Stimulated activated CD8-positive, alpha-beta memory T cell treated with anti-CD3 and anti-CD28 coated beads, Interleukin-15, amount 100 ng/mL, for 1 hour (primary cell): Measurements from ENCODE around the gene FBXL16.
A peak's percentile ranks its signal among the peaks of the same experiment; 100 is the strongest.
"Not testable (repeated sequence)": the region's sequence is repeated elsewhere in the genome, so short reads cannot be mapped to it uniquely, and the experiment has no call there.

ENCODE experiments used
- DNase-seq: peaks from one replicate; pipeline ENCODE4 v3.0.0-alpha.2; 2020; ENCODE audit warnings: low read depth

The FBXL16 gene, protein sequence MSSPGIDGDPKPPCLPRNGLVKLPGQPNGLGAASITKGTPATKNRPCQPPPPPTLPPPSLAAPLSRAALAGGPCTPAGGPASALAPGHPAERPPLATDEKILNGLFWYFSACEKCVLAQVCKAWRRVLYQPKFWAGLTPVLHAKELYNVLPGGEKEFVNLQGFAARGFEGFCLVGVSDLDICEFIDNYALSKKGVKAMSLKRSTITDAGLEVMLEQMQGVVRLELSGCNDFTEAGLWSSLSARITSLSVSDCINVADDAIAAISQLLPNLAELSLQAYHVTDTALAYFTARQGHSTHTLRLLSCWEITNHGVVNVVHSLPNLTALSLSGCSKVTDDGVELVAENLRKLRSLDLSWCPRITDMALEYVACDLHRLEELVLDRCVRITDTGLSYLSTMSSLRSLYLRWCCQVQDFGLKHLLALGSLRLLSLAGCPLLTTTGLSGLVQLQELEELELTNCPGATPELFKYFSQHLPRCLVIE

DNA sequence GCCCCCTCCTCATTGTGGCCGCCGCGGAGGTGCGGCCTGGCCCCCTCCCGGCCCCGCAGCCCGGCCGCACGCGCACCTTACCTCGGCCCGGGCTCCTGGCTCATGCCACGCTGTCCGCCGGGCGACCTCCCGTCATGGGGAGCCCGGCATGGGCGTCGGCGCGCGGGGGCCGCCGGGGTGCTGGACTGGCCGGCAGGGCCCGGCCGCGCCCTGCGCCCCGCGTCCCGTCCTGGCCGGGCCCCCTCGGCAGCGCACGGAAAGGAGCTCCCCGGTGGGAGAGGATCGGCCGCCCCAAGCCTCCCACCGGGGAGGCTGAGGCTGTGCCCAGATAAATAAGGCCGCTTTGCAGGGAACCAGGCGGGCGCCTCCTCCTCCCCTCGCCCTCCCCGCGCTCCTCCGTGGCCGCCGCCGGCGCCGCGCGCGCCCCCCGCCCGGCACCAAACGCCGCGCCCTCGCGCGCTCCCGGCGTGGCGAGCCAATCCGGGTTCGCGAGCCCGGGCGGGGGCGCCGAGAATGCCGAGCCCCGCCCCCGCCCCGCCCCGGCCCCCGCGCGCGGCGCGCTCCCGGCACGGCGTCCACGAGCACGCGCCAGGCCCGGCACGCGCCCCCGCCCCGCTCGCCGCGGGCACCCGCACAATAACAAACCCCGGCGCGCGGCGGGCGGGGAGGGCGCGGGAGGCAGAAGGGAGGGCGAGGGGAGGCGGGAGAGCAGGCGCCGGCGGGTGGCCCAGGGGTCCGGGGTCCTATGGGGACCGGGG lies at the start of gene FBXL16:
Gene FBXL16 (minus strand): TSS at position 371 of the 758 bp plus-strand sequence. CDS start 8,396 bp downstream, outside the sequence.
- no peak for DNase-seq

DNA sequence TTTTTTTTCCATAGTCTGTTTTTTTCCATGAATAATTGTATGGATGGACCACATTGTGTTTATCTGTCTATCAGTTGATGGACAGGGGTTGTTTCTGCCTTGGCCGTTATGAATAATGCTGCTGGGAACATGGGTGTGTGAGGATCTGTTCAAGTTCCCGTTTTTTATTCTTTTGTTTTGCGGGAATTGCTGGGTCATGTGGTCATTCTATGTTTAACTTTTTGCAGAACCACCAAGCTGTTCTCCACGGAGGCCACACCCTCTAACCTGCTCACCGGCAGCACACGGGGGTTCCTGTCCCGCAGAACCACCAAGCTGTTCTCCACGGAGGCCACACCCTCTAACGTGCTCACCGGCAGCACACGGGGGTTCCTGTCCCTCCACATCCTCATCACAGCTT lies 49.1 kb upstream of the FBXL16 start:
- DNase-seq: no peak

DNA sequence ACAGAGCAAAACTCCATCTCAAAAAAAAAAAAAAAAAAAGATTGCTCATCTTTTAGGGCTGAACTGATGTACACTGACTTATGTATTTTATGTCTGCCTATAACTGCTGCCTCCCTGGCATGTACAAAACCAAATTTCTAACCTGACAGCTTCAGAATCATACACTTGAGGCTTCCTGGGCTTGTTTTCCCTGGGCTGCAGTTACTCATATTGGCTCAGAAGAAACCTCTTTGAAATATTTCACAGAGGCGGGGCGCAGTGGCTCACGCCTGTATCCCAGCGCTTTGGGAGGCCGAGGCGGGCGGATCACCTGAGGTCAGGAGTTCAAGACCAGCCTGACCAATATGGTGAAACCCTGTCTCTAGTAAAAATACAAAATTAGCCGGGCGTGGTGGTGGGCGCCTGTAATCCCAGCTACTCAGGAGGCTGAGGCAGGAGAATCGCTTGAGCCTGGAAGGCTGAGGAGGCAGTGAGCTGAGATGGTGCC lies 48.6 kb upstream of the FBXL16 start:
- DNase-seq: not testable (repeated sequence)

DNA sequence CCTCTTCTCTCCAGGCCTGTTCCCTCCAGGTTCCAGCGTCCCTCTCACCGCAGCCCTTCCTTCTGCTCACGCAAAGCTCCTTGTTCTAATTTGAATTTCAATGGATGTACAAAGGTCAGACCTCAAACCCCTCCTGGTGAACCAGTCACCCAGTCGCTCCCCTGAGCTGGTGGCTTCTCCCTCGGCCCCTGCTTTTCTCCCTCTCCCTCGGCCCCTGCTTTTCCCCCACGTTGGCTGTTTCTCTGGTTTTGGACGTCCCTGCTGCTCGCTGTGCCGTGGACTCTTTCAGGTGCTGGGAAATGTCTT lies 46.4 kb upstream of the FBXL16 start:
- no peak for DNase-seq

DNA sequence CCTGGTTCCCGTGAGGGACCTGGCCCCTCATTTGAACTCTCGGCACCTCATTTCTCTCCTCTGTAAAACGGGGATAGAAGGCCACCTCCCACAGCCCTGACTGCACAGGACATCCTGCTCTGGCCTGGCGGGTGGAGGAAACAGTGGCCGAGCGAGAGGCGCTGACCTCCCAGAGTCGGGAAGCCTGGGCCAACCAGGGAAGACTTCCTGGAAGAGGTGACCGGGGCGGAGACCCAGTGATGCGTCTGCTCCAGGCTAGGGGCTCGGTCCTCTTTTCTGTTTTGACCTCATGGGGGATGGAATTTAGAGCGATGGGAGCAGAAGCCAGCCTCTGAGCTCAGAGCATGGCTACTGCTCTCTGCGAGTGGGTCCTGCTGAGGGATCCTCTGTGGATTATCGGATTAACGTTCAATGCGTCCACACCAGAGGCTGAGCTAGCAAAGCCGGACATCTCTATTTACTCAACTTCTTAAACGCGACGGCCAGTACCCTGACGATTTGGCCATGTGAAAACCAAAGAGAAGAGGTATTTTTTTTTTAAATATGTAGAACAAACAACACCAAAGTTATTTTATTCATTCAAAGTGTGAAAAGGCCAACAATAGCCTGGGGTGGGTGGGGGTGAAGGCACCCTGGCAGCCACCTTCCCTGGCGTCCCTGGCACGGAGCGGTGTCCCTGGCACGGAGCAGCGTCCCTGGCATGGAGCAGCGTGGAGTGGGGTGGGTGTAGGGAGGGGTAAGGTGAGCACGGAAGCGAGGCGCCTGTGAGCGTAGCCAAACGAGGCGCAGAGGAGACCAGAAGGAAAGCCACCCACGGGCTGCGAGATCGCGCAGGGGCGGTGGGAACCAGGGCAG lies 45.8 kb upstream of the FBXL16 start:
- no peak for DNase-seq

- DNase-seq: no peak
These were observed 44.9 kb upstream of the FBXL16 start for GRCh38 chr16:750485-750884.

- no peak for DNase-seq
These were observed 43.4 kb upstream of the FBXL16 start for GRCh38 chr16:749010-749409.

- no peak for DNase-seq
These were observed 42.6 kb upstream of the FBXL16 start for GRCh38 chr16:747978-748746.

- no peak for DNase-seq
These were observed 41.0 kb upstream of the FBXL16 start for GRCh38 chr16:746637-747036.

DNA sequence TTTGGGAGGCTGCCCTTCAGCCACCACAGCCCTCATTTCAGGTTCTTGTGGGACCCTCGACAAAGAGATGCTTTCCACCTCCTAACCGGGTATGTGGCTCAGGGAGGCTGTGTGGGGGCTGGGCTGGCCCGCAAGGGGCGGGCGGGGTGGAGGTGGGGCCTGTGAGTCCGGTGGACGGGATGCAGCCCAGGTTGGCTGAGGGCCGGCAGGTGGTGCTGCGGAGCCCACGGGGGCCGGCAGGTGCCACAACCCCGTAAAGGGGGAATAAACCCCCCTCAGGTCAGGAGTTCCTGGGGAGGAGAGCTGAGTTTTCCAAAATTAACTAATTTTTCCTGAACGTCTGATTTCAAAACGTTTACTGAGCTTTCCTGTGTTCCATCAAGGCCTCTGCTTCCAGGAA lies 40.1 kb upstream of the FBXL16 start:
- no peak for DNase-seq

DNA sequence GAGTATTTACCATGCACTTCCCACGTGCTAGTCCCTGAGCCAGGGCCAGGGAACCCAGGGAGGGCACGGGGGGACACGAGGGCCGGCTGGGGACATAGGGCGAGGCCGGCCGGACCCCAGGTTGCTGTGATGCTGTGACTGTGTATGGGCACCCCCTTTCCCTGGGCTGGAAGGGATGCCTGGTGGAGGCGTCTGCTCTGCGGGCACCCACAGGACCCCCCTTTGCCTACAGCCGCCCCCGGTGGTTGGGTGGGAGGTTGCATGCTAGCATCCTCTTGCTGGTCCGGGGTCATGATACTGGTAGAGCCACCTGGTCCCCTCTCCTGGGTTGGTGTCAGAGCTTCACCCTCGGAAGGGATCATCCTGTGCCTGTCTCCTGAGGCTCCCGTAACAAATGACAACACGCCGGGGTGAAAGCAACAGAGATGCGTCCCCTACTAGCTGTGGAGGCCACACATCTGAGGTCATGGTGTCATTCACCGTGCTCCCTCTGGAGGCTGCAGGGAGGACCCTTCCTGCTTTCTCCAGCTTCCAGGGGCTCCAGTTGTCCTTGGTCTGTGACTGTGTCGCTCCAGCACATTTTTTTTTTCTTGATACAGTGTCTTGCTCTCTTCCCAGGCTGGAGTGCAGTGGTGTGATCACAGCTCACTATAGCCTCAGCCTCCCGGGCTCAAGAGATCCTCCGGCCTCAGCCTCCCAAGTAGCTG lies 38.3 kb upstream of the FBXL16 start:
- DNase-seq: no peak

GRCh38 chr16:742894-743293 lies 37.3 kb upstream of the FBXL16 start:
- DNase-seq: not testable (repeated sequence)

DNA sequence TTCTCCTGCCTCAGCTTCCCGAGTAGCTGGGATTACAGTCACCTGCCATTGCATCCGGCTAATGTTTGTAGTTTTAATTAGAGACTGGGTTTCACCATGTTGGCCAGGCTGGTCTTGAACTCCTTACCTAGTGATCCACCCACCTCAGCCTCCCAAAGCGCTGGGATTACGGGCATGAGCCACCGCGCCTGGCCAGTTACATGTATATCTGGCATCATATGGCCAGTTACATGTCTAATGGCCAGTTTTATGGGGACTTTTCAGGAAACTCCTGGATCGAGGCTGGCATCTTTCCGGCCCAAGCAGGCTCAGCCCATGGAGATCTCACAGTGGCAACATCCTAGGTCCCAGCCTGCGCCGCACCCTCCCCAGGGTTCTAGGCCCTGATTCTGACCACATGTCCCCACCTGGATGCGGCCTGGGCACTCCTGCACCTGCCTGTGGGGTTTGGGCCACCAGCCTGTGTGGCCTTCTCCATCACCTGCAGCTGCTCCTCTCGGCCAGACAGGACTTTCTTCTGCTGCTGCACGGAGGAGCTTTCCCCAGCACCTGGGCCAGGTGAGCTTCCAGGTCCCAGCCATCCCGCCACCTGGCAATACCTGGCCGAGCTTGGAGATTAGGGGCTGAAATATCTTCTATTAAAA lies 36.5 kb upstream of the FBXL16 start:
- DNase-seq: no peak

DNA sequence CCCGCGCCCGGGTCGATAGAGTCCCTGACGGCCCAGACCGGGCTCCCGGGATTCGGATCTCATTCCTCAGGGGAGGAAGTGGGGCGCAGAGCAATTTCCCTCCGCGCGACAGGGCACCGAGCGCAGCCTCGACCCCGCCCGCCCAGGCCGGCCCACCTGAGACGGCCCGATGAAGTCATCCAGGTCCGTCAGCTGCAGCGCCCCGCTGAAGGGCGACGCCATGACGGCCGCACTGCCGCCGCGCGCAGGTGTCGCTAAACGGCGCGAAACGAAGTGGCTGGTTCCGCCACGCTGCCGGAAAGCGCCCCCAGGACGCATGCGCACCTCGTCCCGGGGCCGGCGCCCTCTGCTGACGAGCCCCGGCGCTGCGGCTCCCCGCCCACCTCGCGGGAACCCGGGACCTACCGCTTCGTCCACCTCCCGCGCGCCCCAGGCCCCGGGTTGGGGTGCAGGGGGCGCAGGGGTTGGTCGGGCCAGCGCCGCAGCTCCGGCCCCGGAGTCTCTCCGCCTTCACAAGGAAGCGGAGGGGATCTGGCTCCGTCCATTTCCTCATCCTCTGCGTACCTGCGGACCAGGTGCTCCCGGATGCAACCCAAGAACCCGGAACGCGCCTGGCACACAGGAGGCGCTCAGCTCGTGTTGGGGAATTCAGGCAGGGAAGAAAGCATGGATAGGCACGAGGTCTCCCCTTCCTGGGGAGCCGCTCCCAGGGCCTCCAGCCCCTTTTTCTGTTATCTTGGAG lies 35.3 kb upstream of the FBXL16 start, which contains the start of gene CIAO3:
Gene CIAO3 (minus strand): TSS at position 234 of the 742 bp plus-strand sequence. CDS start 12 bp downstream, at position 222.
- peak; percentile 81 for DNase-seq

DNA sequence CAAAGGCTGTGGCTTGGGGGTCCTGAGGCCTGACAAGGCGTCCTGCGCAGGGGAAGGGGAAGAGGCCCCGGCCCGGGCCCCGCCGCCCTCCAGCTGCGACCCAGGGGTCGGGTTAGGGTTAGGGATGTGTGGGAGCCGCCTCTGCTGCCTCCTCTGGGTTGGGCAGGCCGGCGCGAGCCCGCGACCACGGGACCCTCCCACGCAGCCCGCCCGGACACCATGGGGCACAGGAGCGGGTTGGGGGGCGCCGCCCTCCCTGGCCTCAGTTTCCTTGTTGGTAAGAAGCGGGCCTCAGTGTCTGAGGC lies 34.8 kb upstream of the FBXL16 start:
- DNase-seq: no peak

GRCh38 chr16:739560-740458 lies 34.2 kb upstream of the FBXL16 start:
- DNase-seq: no peak

- no peak for DNase-seq
These were observed 31.4 kb upstream of the FBXL16 start for GRCh38 chr16:736936-737481.

DNA sequence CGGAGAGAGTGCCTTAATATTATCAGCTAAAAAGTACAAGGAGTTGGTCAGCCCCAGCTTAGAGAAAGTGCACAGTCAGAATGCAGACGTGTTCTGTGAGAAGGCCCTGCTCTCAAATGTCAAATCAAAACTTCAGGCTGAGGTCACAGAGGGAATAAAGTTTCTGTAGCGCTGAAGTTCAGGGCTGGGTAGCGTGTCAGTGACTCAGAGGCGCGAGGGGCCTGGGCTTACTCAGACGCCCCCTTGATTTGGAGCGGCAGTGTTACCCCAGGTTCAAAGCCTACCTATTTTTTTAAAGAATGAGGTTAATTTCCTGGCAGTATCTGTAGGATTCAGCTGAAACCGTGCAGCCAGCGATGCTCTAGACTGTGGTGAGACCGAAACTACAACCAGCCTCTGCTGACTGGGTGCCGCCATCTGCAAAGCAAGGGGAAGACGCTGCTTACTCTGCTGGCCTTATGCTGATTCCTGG lies 30.4 kb upstream of the FBXL16 start:
- DNase-seq: no peak
